ENCODE data around the gene PROX1.

Gene PROX1

GRCh38 chr1:213987927-213988506 lies at the start of gene PROX1:
Gene PROX1, plus strand, starts transcription at chr1:213987973. Its CDS starts 8,563 bp downstream, at chr1:213996536.
- H3K9me3 ChIP-seq (ENCODE audit: control insufficient read depth, insufficient read depth, low read length): no peaks in the 10 kb centered on the region
- H3K9ac ChIP-seq (ENCODE audit: low read depth, low read length): no peak within 1 kb of the TSS
- H3K36me3 ChIP-seq (ENCODE audit: control insufficient read depth, insufficient read depth, low read length): no peaks in the 10 kb centered on the region
- peaks cover 60% of the 10 kb centered on the region for H3K27me3 ChIP-seq (ENCODE audit: control insufficient read depth, insufficient read depth, low read length)
- peak within 1 kb of the TSS; percentile 64 for H3K4me3 ChIP-seq (ENCODE audit: low read depth, low read length)
- peaks cover 14% of the 10 kb centered on the region for H3K4me1 ChIP-seq (ENCODE audit: control insufficient read depth, insufficient read depth, low read length)

DNA sequence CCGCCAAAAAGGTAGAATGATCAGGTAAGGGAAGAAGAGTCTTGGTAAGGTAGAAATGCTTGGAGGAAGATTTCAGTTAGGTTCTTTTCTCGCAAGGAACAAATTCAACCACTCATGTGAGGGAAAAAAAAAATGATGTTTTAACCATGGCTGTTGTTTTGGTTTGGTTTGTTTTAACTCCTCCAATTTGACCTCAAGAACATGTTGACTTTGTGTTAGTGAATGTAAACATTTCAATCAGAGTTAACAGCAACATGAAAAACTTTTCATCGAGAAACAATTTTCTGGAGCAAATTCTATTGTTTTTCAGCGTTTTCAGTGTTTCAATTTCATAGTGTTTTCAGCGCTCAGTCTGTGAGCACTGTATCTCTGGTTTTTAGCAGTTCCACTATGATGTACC lies 49.0 kb upstream of the PROX1 start:
- Histone ChIP-seq H3K4me1 (ENCODE audit: control insufficient read depth, insufficient read depth, low read length) (no peaks in the 10 kb centered on the region), H3K36me3 (ENCODE audit: control insufficient read depth, insufficient read depth, low read length) (no peaks in the 10 kb centered on the region), H3K4me3 (ENCODE audit: low read depth, low read length) (no peak overlapping the region), H3K9ac (ENCODE audit: low read depth, low read length) (no peak overlapping the region), H3K27me3 (ENCODE audit: control insufficient read depth, insufficient read depth, low read length) (no peaks in the 10 kb centered on the region), H3K9me3 (ENCODE audit: control insufficient read depth, insufficient read depth, low read length) (no peaks in the 10 kb centered on the region)

DNA sequence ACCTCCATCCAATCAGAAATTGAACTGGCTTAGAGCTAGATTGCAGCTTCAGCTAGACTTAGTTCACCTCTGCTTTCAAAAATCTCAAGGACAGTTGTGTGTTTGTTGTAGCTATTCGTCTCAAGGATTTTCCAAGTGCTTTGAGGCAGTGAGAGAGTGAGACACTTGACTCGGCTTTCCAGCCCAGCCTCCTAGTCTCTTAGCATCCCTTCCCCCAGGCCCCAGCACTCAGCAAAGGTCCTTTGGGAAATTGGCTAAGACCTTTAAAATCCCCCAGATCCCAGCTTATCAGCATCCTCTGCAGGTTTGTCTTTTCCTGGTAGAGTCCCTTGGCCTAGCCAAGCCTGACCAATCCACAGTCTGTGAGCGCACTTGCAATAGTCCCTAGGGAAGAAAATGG lies 47.9 kb upstream of the PROX1 start:
- Histone ChIP-seq H3K4me3 (ENCODE audit: low read depth, low read length) (no peak overlapping the region), H3K27me3 (ENCODE audit: control insufficient read depth, insufficient read depth, low read length) (no peaks in the 10 kb centered on the region), H3K36me3 (ENCODE audit: control insufficient read depth, insufficient read depth, low read length) (no peaks in the 10 kb centered on the region), H3K9ac (ENCODE audit: low read depth, low read length) (no peak overlapping the region), H3K4me1 (ENCODE audit: control insufficient read depth, insufficient read depth, low read length) (no peaks in the 10 kb centered on the region), H3K9me3 (ENCODE audit: control insufficient read depth, insufficient read depth, low read length) (no peaks in the 10 kb centered on the region)

- Histone ChIP-seq H3K4me3 (ENCODE audit: low read depth, low read length) (no peak overlapping the region), H3K27me3 (ENCODE audit: control insufficient read depth, insufficient read depth, low read length) (no peaks in the 10 kb centered on the region), H3K36me3 (ENCODE audit: control insufficient read depth, insufficient read depth, low read length) (no peaks in the 10 kb centered on the region), H3K9me3 (ENCODE audit: control insufficient read depth, insufficient read depth, low read length) (no peaks in the 10 kb centered on the region), H3K9ac (ENCODE audit: low read depth, low read length) (no peak overlapping the region), H3K4me1 (ENCODE audit: control insufficient read depth, insufficient read depth, low read length) (no peaks in the 10 kb centered on the region)
Observed at GRCh38 chr1:213940947-213941346, 46.8 kb upstream of the PROX1 start.

- no peak overlapping the region for H3K9ac ChIP-seq (ENCODE audit: low read depth, low read length)
- no peaks in the 10 kb centered on the region for H3K27me3 ChIP-seq (ENCODE audit: control insufficient read depth, insufficient read depth, low read length)
- no peaks in the 10 kb centered on the region for H3K9me3 ChIP-seq (ENCODE audit: control insufficient read depth, insufficient read depth, low read length)
- H3K36me3 ChIP-seq (ENCODE audit: control insufficient read depth, insufficient read depth, low read length): no peaks in the 10 kb centered on the region
- H3K4me1 ChIP-seq (ENCODE audit: control insufficient read depth, insufficient read depth, low read length): no peaks in the 10 kb centered on the region
- no peak overlapping the region for H3K4me3 ChIP-seq (ENCODE audit: low read depth, low read length)
Observed at GRCh38 chr1:213942061-213942460, 45.7 kb upstream of the PROX1 start.

DNA sequence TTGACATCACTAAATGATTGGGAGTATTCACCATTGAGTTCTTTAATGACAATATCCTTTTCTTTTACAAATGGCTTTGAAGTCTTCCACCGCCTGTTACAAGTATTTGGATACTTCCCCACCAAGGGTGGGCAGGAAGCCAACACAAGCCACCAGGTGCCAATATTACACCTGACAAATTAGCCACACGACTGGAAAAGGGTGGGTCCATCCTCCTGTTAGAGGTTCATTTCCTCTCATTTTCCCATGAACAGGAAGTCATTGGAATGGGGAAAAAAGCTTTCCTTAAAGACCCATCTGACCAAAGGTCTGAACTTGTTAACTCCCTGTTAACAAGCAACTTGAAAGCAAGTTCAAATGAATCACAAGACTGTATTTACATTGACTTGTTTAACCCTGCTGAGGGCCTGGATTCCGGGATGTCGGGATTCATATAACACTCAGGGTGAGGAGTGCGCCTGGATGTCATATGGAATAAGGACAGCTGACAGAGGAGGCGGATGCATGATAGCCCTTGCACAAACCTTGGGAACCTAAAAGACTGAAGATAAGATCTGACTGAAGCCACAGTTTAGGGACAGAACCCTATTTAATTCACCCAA lies 40.5 kb upstream of the PROX1 start:
- Histone ChIP-seq H3K9ac (ENCODE audit: low read depth, low read length) (no peak overlapping the region), H3K27me3 (ENCODE audit: control insufficient read depth, insufficient read depth, low read length) (no peaks in the 10 kb centered on the region), H3K4me1 (ENCODE audit: control insufficient read depth, insufficient read depth, low read length) (peaks cover 5% of the 10 kb centered on the region), H3K4me3 (ENCODE audit: low read depth, low read length) (no peak overlapping the region), H3K36me3 (ENCODE audit: control insufficient read depth, insufficient read depth, low read length) (no peaks in the 10 kb centered on the region), H3K9me3 (ENCODE audit: control insufficient read depth, insufficient read depth, low read length) (no peaks in the 10 kb centered on the region)

- H3K27me3 ChIP-seq (ENCODE audit: control insufficient read depth, insufficient read depth, low read length): no peaks in the 10 kb centered on the region
- no peaks in the 10 kb centered on the region for H3K9me3 ChIP-seq (ENCODE audit: control insufficient read depth, insufficient read depth, low read length)
- H3K4me3 ChIP-seq (ENCODE audit: low read depth, low read length): no peak overlapping the region
- peaks cover 5% of the 10 kb centered on the region for H3K4me1 ChIP-seq (ENCODE audit: control insufficient read depth, insufficient read depth, low read length)
- no peaks in the 10 kb centered on the region for H3K36me3 ChIP-seq (ENCODE audit: control insufficient read depth, insufficient read depth, low read length)
- no peak overlapping the region for H3K9ac ChIP-seq (ENCODE audit: low read depth, low read length)
Observed at GRCh38 chr1:213951876-213952275, 35.9 kb upstream of the PROX1 start.

DNA sequence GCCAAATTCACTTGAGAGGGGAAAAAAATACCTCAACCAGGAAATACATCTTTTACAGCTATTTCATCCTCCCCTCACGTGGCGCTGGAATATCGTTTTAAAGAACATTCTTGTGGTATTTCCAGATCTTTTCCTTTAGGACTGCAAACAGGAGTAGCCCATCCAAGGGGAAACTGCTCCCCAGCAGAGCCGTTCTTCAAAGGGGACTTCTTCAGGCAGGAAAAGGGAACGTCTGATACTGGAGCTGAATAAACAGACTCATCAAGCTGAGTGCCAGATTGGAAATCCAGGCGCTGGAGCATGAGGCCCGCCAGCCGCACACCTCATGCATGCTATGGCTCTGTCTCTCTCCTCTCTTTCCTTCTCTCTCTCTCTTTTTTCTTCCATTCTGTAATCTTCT lies 34.0 kb upstream of the PROX1 start:
- Histone ChIP-seq H3K36me3 (ENCODE audit: control insufficient read depth, insufficient read depth, low read length) (no peaks in the 10 kb centered on the region), H3K4me3 (ENCODE audit: low read depth, low read length) (no peak overlapping the region), H3K9ac (ENCODE audit: low read depth, low read length) (no peak overlapping the region), H3K27me3 (ENCODE audit: control insufficient read depth, insufficient read depth, low read length) (no peaks in the 10 kb centered on the region), H3K9me3 (ENCODE audit: control insufficient read depth, insufficient read depth, low read length) (no peaks in the 10 kb centered on the region), H3K4me1 (ENCODE audit: control insufficient read depth, insufficient read depth, low read length) (no peaks in the 10 kb centered on the region)

GRCh38 chr1:213956295-213956770 lies 31.4 kb upstream of the PROX1 start:
- H3K9ac ChIP-seq (ENCODE audit: low read depth, low read length): no peak overlapping the region
- no peaks in the 10 kb centered on the region for H3K36me3 ChIP-seq (ENCODE audit: control insufficient read depth, insufficient read depth, low read length)
- no peak overlapping the region for H3K4me3 ChIP-seq (ENCODE audit: low read depth, low read length)
- H3K4me1 ChIP-seq (ENCODE audit: control insufficient read depth, insufficient read depth, low read length): no peaks in the 10 kb centered on the region
- no peaks in the 10 kb centered on the region for H3K9me3 ChIP-seq (ENCODE audit: control insufficient read depth, insufficient read depth, low read length)
- H3K27me3 ChIP-seq (ENCODE audit: control insufficient read depth, insufficient read depth, low read length): no peaks in the 10 kb centered on the region

- no peaks in the 10 kb centered on the region for H3K27me3 ChIP-seq (ENCODE audit: control insufficient read depth, insufficient read depth, low read length)
- H3K4me3 ChIP-seq (ENCODE audit: low read depth, low read length): no peak overlapping the region
- no peak overlapping the region for H3K9ac ChIP-seq (ENCODE audit: low read depth, low read length)
- H3K4me1 ChIP-seq (ENCODE audit: control insufficient read depth, insufficient read depth, low read length): no peaks in the 10 kb centered on the region
- H3K36me3 ChIP-seq (ENCODE audit: control insufficient read depth, insufficient read depth, low read length): no peaks in the 10 kb centered on the region
- H3K9me3 ChIP-seq (ENCODE audit: control insufficient read depth, insufficient read depth, low read length): no peaks in the 10 kb centered on the region
Observed at GRCh38 chr1:213958346-213958745, 29.4 kb upstream of the PROX1 start.

GRCh38 chr1:213960963-213961362 lies 26.8 kb upstream of the PROX1 start:
- Histone ChIP-seq H3K4me1 (ENCODE audit: control insufficient read depth, insufficient read depth, low read length) (no peaks in the 10 kb centered on the region), H3K9me3 (ENCODE audit: control insufficient read depth, insufficient read depth, low read length) (no peaks in the 10 kb centered on the region), H3K27me3 (ENCODE audit: control insufficient read depth, insufficient read depth, low read length) (no peaks in the 10 kb centered on the region), H3K36me3 (ENCODE audit: control insufficient read depth, insufficient read depth, low read length) (no peaks in the 10 kb centered on the region), H3K4me3 (ENCODE audit: low read depth, low read length) (no peak overlapping the region), H3K9ac (ENCODE audit: low read depth, low read length) (no peak overlapping the region)

GRCh38 chr1:213962508-213962907 lies 25.3 kb upstream of the PROX1 start:
- no peak overlapping the region for H3K9ac ChIP-seq (ENCODE audit: low read depth, low read length)
- H3K36me3 ChIP-seq (ENCODE audit: control insufficient read depth, insufficient read depth, low read length): no peaks in the 10 kb centered on the region

More at GRCh38 chr1:213962508-213962907, 25.3 kb upstream of the PROX1 start:
- Histone ChIP-seq H3K4me3 (ENCODE audit: low read depth, low read length) (no peak overlapping the region), H3K27me3 (ENCODE audit: control insufficient read depth, insufficient read depth, low read length) (no peaks in the 10 kb centered on the region), H3K9me3 (ENCODE audit: control insufficient read depth, insufficient read depth, low read length) (no peaks in the 10 kb centered on the region), H3K4me1 (ENCODE audit: control insufficient read depth, insufficient read depth, low read length) (no peaks in the 10 kb centered on the region)

Data from iPS-15b (cell line).